Ishikawa (cell line): ENCODE results near the gene FAHD1.

Experiments used
- CEBPB ChIP-seq: IDR thresholded peaks from 2 replicates; pipeline ENCODE4 v1.6.1; 2012
- CREB1 ChIP-seq: IDR thresholded peaks from 2 replicates; pipeline ENCODE4 v1.6.1; 2012; ENCODE audit warnings: low read depth
- EGR1 ChIP-seq: IDR thresholded peaks from 2 replicates; pipeline ENCODE4 v1.6.1; 2012
- EP300 ChIP-seq: IDR thresholded peaks from 2 replicates; pipeline ENCODE4 v1.6.1; 2012; ENCODE audit warnings: borderline replicate concordance
- FOXM1 ChIP-seq: IDR thresholded peaks from 2 replicates; pipeline ENCODE4 v1.6.1; 2012; ENCODE audit warnings: low read depth, borderline replicate concordance
- NFIC ChIP-seq: IDR thresholded peaks from 2 replicates; pipeline ENCODE4 v1.6.1; 2012
- RAD21 ChIP-seq: IDR thresholded peaks from 2 replicates; pipeline ENCODE4 v1.6.1; 2012; ENCODE audit warnings: low read depth
- TAF1 ChIP-seq: IDR thresholded peaks from 2 replicates; pipeline ENCODE4 v1.6.1; 2012; ENCODE audit warnings: low read depth, mild to moderate bottlenecking
- TCF12 ChIP-seq: IDR thresholded peaks from 2 replicates; pipeline ENCODE4 v1.6.1; 2012; ENCODE audit warnings: low read depth
- TEAD4 ChIP-seq: IDR thresholded peaks from 2 replicates; pipeline ENCODE4 v1.6.1; 2012
- YY1 ChIP-seq: IDR thresholded peaks from 2 replicates; pipeline ENCODE4 v1.6.1; 2012; ENCODE audit warnings: low read depth
- ZBTB7A ChIP-seq: IDR thresholded peaks from 2 replicates; pipeline ENCODE4 v1.6.1; 2012; ENCODE audit warnings: low read depth
- TF ChIP-seq, protein P1 (sequence below): IDR thresholded peaks from 2 replicates; pipeline ENCODE4 v1.6.1; 2012
- TF ChIP-seq, protein P2 (sequence below): IDR thresholded peaks from 2 replicates; pipeline ENCODE4 v1.6.1; 2012
- TF ChIP-seq, protein P3 (sequence below): IDR thresholded peaks from 2 replicates; pipeline ENCODE4 v1.6.1; 2012; ENCODE audit warnings: low read depth, mild to moderate bottlenecking

FAHD1 gene

DNA sequence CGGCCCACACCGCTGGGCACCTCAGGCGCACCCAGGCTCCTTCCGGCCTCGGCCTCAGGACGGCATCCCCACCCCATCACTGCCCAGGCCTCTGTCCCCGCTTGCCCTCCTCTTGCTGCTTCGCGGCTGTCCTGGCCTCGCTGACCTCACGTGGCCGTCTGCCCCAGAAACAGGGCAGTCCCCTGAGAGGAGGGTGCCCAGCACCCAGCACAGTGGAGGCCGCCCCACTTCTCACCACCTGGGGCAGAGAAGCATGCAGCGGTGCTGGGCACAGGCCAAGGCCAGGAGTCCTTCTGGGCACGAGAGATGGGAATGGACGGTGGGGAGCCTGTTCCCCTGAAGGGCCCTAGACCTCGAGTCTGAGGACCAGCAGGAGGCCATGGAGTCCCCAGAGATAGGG, 9.3 kb upstream of the FAHD1 start:
- TF ChIP-seq EP300 (no peak), EGR1 (no peak), RAD21 (no peak), TAF1 (no peak), TEAD4 (no peak), CEBPB (no peak), NFIC (no peak), ZBTB7A (no peak), FOXM1 (no peak)
- TF ChIP-seq, protein P1, sequence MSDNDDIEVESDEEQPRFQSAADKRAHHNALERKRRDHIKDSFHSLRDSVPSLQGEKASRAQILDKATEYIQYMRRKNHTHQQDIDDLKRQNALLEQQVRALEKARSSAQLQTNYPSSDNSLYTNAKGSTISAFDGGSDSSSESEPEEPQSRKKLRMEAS: no peak
- TF ChIP-seq, protein P2, sequence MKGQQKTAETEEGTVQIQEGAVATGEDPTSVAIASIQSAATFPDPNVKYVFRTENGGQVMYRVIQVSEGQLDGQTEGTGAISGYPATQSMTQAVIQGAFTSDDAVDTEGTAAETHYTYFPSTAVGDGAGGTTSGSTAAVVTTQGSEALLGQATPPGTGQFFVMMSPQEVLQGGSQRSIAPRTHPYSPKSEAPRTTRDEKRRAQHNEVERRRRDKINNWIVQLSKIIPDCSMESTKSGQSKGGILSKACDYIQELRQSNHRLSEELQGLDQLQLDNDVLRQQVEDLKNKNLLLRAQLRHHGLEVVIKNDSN: no peak

DNA sequence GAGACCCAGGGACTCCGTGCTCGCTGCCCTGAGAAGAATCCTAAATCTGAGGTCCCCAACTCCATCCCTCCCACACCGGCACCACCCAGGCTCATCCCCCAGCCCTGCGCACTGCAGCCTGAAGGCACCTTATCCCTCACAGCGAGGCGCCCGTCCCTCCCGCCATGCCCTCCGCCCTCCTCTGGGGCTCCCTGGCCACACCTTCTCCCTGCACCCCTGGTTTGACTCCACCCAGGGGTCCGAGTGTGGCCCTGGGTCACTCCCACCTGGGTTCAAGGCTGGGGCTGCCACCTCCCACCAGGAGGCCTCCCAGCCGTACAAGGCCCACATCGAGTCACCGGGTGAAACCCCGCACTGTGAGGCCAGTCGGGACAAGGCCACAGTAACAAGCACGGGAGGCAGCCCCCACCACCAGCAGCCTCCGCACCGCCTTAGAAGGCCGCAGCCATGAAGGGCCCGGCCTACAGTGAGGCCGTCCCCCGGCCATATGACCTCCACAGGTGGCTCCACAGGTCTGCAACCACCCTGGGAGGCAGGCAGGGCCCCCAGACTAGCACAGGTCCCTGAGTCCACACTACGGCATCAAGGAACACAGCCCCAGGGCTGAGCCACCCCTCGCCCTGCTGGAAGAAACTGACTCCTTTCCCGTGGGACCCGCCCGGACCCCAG, 8.7 kb upstream of the FAHD1 start:
- TF ChIP-seq, protein P3, sequence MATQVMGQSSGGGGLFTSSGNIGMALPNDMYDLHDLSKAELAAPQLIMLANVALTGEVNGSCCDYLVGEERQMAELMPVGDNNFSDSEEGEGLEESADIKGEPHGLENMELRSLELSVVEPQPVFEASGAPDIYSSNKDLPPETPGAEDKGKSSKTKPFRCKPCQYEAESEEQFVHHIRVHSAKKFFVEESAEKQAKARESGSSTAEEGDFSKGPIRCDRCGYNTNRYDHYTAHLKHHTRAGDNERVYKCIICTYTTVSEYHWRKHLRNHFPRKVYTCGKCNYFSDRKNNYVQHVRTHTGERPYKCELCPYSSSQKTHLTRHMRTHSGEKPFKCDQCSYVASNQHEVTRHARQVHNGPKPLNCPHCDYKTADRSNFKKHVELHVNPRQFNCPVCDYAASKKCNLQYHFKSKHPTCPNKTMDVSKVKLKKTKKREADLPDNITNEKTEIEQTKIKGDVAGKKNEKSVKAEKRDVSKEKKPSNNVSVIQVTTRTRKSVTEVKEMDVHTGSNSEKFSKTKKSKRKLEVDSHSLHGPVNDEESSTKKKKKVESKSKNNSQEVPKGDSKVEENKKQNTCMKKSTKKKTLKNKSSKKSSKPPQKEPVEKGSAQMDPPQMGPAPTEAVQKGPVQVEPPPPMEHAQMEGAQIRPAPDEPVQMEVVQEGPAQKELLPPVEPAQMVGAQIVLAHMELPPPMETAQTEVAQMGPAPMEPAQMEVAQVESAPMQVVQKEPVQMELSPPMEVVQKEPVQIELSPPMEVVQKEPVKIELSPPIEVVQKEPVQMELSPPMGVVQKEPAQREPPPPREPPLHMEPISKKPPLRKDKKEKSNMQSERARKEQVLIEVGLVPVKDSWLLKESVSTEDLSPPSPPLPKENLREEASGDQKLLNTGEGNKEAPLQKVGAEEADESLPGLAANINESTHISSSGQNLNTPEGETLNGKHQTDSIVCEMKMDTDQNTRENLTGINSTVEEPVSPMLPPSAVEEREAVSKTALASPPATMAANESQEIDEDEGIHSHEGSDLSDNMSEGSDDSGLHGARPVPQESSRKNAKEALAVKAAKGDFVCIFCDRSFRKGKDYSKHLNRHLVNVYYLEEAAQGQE: no peak
- TF ChIP-seq YY1: no peak
- no peak for TF ChIP-seq RAD21
- TF ChIP-seq ZBTB7A: no peak
- TF ChIP-seq NFIC: no peak
- no peak for TF ChIP-seq EGR1
- TF ChIP-seq TCF12: no peak
- no peak for TF ChIP-seq CEBPB
- TF ChIP-seq CREB1: no peak
- no peak for TF ChIP-seq FOXM1
- no peak for TF ChIP-seq EP300

DNA sequence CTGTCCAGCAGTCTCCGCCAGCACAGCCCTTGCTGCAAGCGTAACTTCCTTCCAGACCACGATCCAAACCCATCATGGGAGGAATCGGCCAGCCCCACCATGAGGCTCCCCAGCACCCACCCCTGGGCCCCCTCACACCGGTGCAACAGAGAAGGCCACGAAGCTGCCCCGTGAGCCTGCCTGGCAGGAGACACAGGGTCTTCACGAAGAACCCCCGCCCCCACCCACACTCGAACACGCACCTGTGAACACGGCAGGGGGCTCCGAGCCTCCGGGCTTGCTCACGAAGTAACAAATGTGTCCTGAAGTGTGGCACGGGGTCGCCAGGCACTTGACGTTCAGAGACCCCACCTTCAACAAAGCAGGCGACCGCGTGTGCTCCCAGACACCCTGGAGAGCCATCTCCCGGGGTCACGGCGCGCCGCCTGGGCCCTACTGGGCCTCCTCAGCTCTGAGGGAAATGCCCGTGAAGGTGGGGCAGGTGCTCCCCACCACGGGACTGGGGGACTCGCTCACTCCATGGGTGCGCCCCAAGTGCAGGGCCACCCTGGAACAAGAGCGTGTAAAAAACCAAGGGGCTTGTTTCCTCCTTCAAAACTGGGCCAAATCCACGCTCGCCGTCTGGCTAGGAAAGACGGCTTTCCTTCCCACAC, 8.0 kb upstream of the FAHD1 start:
- TF ChIP-seq YY1: no peak
- TF ChIP-seq EP300: no peak
- TF ChIP-seq RAD21: no peak

DNA sequence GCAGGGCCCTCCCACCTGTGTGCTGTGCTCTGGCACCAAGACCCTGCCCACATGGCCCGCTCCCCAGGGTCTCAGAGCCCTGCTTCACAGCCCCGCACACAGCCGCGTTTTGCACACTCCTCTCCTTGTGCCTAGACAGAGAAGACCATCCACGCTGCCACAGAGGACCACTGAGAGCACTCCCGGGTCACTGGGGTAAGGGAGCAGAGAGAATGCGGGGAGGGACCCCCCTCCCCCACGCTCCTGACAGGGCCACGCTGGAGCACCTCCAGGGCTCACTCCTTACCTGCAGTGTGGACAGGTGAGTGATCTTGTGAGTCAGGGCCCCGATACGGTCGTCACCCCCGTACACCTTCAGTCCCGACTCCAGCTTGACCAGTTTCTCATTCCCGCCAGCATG, 7.4 kb upstream of the FAHD1 start:
- TF ChIP-seq CEBPB (no peak), TAF1 (no peak), EP300 (no peak), FOXM1 (no peak), YY1 (no peak), TEAD4 (no peak), TCF12 (no peak), CREB1 (no peak), RAD21 (no peak)
- TF ChIP-seq, protein P2: no peak

DNA sequence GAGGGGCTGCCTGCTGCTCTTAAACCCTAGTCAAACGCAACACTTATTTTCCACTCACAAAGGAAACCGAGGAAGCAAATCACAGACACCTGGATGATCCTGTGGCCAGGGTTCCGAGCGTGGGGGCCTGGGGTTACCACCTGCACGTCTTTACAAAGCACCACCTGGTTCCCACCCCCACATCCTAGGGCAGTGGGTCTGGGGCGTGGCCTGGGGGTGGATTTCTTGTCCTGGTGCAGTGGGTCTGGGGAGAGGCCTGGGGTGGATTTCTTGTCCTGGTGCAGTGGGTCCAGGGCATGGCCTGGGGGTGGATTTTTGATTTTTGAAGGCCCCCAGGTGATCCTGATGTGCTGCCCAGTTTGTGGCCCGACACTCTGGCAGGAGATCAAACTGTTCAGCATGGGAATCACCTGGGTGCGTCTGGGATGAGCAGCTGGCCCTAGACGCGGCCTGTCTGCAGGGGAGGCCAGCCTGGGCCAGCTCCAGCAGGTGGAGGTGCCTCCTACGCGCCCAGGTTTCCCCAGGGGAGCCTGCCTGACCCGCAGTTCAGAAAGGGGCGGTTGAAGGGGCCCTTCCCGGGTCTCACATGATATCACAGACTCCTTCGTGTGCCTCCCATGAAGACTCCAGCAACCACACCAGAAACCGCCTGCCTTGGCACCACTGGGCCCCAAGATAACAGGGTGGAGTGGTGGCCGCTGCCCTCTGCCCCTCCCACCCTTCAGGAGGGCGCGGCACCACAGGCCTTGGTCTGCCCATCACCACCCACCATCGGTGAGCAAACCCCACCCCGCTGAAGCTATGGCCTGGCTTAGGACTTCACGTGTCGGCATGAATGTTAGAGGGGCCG, 6.7 kb upstream of the FAHD1 start:
- no peak for TF ChIP-seq CREB1
- TF ChIP-seq TEAD4: no peak
- TF ChIP-seq CEBPB: no peak
- TF ChIP-seq, protein P1: no peak
- TF ChIP-seq NFIC: no peak
- TF ChIP-seq FOXM1: no peak
- TF ChIP-seq RAD21: no peak
- TF ChIP-seq, protein P3: no peak
- TF ChIP-seq EGR1: no peak
- TF ChIP-seq YY1: no peak
- TF ChIP-seq, protein P2: no peak
- TF ChIP-seq TCF12: no peak
